GM18517 (cell line): ENCODE data around the gene BMP2.

Source experiments
- ATAC-seq: cut with Tn5 transposase; IDR thresholded peaks from one replicate; pipeline ENCODE4 v1.9.1; 2021; ENCODE audit warnings: mild to moderate bottlenecking, moderate library complexity; ENCODE audit not compliant: unreplicated experiment

BMP2 gene

DNA sequence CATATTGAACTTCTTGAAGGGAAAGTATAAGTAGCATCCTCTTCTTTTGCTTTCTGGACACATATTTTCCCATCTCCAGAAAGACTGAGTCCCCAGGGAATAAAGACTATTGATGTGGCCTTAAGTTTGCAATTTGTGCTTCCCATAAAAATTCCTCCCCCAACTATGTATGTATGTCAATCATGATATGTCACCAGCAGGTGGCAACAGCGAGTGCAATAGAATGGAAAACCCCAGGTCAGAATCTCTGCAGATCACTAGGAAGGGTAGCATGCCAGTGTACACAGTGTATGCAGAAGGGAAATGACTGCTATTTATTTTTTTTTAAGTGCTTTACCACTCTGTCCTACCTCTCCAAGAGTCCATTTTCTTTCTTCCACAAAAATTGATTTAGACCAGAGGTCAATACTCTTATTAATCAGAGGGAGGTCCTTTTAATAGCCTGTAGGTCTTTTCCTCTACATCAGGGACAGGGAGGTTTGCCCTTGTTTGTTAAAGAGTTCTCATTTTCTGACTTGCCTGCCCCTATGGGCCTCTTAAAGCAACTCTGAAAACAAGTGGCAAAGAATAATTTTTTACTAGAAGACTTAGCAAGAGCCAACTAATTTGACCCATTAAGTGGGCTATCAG, 61.4 kb downstream of the BMP2 start:
- peak; percentile 95 for ATAC-seq

DNA sequence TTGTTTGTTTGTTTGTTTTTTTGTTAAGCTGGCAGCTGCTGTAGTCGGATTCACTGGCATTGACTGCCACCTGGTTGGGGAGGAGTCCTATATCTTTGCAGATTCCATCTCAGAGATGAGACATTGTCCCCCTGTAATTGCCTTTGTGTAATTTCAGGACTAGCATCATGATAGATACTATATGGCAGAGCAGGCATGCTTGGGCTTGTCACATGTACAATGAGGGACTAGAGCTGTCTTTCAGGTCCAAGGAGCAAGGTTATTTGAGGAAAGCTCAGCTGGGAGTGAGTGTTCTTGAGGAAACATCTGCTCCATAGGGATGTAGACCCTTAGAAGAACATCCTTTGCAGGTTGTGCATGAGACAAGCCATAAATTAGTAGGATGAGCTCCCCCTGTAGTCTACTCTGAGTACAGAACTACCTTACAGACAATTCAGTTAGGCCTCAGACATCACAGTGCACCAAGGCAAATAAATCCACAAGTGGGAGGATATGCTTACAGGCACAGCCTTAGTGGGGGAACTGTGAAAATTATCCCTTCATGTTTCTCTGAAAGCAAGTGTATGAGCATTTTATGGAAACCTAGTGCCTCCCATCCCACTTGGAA, 62.1 kb downstream of the BMP2 start:
- ATAC-seq, result no peak
